ENCODE data around the gene NMS. TPM values are rescaled to one million over a fixed set of nuclear protein-coding genes. Genes with fewer than 3 reads are reported as not detected.

NMS gene
- total RNA-seq, 1 experiment from 2014 or later = not detected

DNA sequence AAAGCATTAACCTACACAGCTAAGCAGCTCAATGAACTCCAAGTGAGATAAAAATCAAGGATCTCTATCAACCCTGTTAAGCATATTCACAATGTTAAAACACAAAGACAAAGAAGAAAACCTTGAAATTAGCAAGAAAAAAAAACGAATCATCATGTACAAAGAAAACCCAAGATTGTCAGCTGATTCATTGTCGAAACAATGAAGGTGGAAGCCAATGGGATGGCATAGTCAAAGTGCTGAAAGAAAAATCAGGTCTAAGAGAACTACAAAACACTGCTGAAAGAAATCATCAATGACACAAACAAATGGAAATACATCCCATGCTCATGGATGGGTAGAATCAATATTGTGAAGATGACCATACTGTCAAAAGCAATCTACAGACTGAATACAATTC, 32.5 kb downstream of the NMS start:
- H3K4me3 ChIP-seq (ENCODE audit: low read length) = no peak overlapping the region
- H3K27ac ChIP-seq (ENCODE audit: low read length) = no peak overlapping the region
- no peaks in the 10 kb centered on the region for H3K9me3 ChIP-seq (ENCODE audit: low read length)
- H3K9me2 ChIP-seq (replicated peaks; ENCODE audit: insufficient read depth, low read length) = no peaks in the 10 kb centered on the region
- H3K4me2 ChIP-seq (ENCODE audit: low read depth, low read length, poor library complexity, severe bottlenecking) = no peak overlapping the region
- H3K9ac ChIP-seq (ENCODE audit: low read length) = no peak overlapping the region
- H3K36me3 ChIP-seq (ENCODE audit: insufficient read depth, low read length) = no peaks in the 10 kb centered on the region
- no peak for DNase-seq
- H3K79me2 ChIP-seq (ENCODE audit: low read length) = no peaks in the 10 kb centered on the region
- H3K4me1 ChIP-seq (ENCODE audit: low read length) = no peaks in the 10 kb centered on the region
- no peak overlapping the region for H2AFZ ChIP-seq (ENCODE audit: low read length)
- H3K27me3 ChIP-seq (ENCODE audit: low read length) = 0 out of 2 replicates have a peak, but pooled peaks cover 5% of the 10 kb centered on the region
- no peaks in the 10 kb centered on the region for H4K20me1 ChIP-seq (ENCODE audit: insufficient read depth, low read depth, low read length)

DNA sequence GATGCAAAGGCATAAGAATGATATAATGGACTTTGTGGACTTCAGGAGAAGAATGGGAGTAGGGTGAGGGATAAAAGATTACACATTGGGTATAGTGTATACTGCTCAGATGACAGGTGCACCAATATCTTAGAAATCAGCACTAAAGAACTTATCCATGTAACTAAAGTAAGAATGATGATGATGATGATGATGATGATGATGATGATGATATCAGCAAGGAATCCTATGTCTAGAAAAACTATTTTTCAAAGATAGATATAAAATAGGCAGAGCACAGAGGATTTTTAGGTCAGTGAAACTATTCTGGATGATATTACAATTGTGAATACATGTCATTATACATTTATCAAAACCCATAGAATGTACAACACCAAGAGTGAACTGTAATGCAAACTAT, 34.3 kb downstream of the NMS start:
- Histone ChIP-seq H3K27me3 (ENCODE audit: low read length) (0 out of 2 replicates have a peak, but pooled peaks cover 5% of the 10 kb centered on the region), H3K36me3 (ENCODE audit: insufficient read depth, low read length) (no peaks in the 10 kb centered on the region), H3K27ac (ENCODE audit: low read length) (no peak overlapping the region), H3K4me1 (ENCODE audit: low read length) (no peaks in the 10 kb centered on the region), H3K4me3 (ENCODE audit: low read length) (no peak overlapping the region), H3K9me2 (replicated peaks; ENCODE audit: insufficient read depth, low read length) (no peaks in the 10 kb centered on the region), H3K9ac (ENCODE audit: low read length) (no peak overlapping the region), H4K20me1 (ENCODE audit: insufficient read depth, low read depth, low read length) (no peaks in the 10 kb centered on the region), H2AFZ (ENCODE audit: low read length) (no peak overlapping the region), H3K79me2 (ENCODE audit: low read length) (no peaks in the 10 kb centered on the region), H3K4me2 (ENCODE audit: low read depth, low read length, poor library complexity, severe bottlenecking) (no peak overlapping the region), H3K9me3 (ENCODE audit: low read length) (no peaks in the 10 kb centered on the region)
- no peak for DNase-seq

DNA sequence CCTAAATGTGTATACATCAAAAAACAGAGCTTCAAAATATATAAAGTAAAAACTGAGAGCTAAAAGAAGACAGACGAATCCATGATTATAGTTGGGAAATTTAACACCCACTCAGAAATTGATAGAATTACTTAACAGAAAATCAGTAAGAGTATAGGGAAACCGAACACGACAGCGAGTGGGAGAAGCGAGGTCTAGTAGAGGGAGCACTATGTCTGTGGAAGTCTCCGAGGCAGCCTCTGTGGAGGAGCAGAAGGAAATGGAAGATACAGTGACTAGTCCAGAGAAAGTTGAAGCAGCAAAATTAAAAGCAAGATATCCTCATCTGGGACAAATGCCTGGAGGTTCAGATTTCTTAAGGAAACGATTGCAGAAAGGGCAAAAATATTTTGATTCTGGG, 38.8 kb downstream of the NMS start:
- Histone ChIP-seq H2AFZ (ENCODE audit: low read length) (no peak overlapping the region), H3K4me2 (ENCODE audit: low read depth, low read length, poor library complexity, severe bottlenecking) (no peak overlapping the region), H3K36me3 (ENCODE audit: insufficient read depth, low read length) (no peaks in the 10 kb centered on the region), H3K4me3 (ENCODE audit: low read length) (no peak overlapping the region), H3K27ac (ENCODE audit: low read length) (no peak overlapping the region), H3K9ac (ENCODE audit: low read length) (no peak overlapping the region), H3K27me3 (ENCODE audit: low read length) (no peaks in the 10 kb centered on the region), H3K9me3 (ENCODE audit: low read length) (no peaks in the 10 kb centered on the region), H3K4me1 (ENCODE audit: low read length) (peaks cover 8% of the 10 kb centered on the region), H3K9me2 (replicated peaks; ENCODE audit: insufficient read depth, low read length) (no peaks in the 10 kb centered on the region), H4K20me1 (ENCODE audit: insufficient read depth, low read depth, low read length) (no peaks in the 10 kb centered on the region), H3K79me2 (ENCODE audit: low read length) (no peaks in the 10 kb centered on the region)
- DNase-seq = no peak

DNA sequence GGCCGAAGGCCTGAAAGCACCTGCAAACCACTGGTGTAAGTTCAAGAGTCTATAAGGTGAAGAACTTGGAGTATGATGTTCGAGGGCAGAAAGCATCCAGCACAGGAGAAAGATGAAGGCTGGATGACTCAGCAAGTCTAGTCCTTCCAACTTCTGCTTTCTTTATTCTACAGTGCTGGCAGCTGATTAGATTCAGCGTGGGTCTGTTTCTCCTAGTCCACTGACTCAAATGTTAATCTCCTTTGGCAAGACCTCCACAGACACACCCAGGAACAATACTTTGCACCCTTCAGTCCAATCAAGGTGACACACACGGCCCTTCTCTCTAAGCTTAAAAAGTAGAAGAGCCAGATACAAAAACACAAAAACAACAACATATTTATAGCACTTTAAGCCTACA, 43.4 kb downstream of the NMS start:
- Histone ChIP-seq H3K9me2 (replicated peaks; ENCODE audit: insufficient read depth, low read length) (no peaks in the 10 kb centered on the region), H3K27ac (ENCODE audit: low read length) (no peak overlapping the region), H3K9me3 (ENCODE audit: low read length) (no peaks in the 10 kb centered on the region), H3K9ac (ENCODE audit: low read length) (no peak overlapping the region), H2AFZ (ENCODE audit: low read length) (peak overlapping the region; percentile 81), H3K27me3 (ENCODE audit: low read length) (no peaks in the 10 kb centered on the region), H3K4me2 (ENCODE audit: low read depth, low read length, poor library complexity, severe bottlenecking) (no peak overlapping the region), H3K36me3 (ENCODE audit: insufficient read depth, low read length) (no peaks in the 10 kb centered on the region), H3K4me1 (ENCODE audit: low read length) (peaks cover 8% of the 10 kb centered on the region), H4K20me1 (ENCODE audit: insufficient read depth, low read depth, low read length) (no peaks in the 10 kb centered on the region), H3K4me3 (ENCODE audit: low read length) (no peak overlapping the region), H3K79me2 (ENCODE audit: low read length) (no peaks in the 10 kb centered on the region)
- DNase-seq = peak; percentile 71

DNA sequence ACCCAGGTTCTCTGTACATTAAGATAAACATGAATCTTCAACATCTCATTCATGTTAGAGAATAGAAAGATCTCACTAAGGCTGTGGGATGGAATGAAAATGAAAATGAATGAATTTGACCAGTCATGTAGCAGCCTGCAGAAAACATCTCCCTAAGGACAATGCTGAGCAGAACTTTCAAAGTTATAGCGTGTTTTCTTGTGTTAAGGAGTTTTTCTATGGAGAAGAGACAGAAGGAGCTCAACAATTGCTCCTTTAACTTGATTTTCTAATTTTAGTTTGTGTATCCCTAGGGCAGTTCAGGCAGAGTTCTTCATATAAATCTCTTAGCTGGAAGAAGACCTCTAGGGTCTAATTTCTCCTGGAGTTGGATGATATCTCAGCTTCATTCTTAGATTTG, 47.3 kb downstream of the NMS start:
- no peak for DNase-seq
- peaks cover 8% of the 10 kb centered on the region for H3K4me1 ChIP-seq (ENCODE audit: low read length)
- H3K79me2 ChIP-seq (ENCODE audit: low read length) = no peaks in the 10 kb centered on the region
- H3K27ac ChIP-seq (ENCODE audit: low read length) = no peak overlapping the region
- no peaks in the 10 kb centered on the region for H3K27me3 ChIP-seq (ENCODE audit: low read length)
- no peak overlapping the region for H3K4me2 ChIP-seq (ENCODE audit: low read depth, low read length, poor library complexity, severe bottlenecking)
- no peaks in the 10 kb centered on the region for H3K9me2 ChIP-seq (replicated peaks; ENCODE audit: insufficient read depth, low read length)
- no peaks in the 10 kb centered on the region for H3K9me3 ChIP-seq (ENCODE audit: low read length)
- H3K9ac ChIP-seq (ENCODE audit: low read length) = no peak overlapping the region
- H4K20me1 ChIP-seq (ENCODE audit: insufficient read depth, low read depth, low read length) = no peaks in the 10 kb centered on the region
- H3K4me3 ChIP-seq (ENCODE audit: low read length) = no peak overlapping the region
- H2AFZ ChIP-seq (ENCODE audit: low read length) = no peak overlapping the region
- H3K36me3 ChIP-seq (ENCODE audit: insufficient read depth, low read length) = no peaks in the 10 kb centered on the region

GRCh38 chr2:100518801-100519200, 48.5 kb downstream of the NMS start:
- Histone ChIP-seq H3K4me2 (ENCODE audit: low read depth, low read length, poor library complexity, severe bottlenecking) (no peak overlapping the region), H3K9ac (ENCODE audit: low read length) (no peak overlapping the region), H3K27me3 (ENCODE audit: low read length) (no peaks in the 10 kb centered on the region), H4K20me1 (ENCODE audit: insufficient read depth, low read depth, low read length) (no peaks in the 10 kb centered on the region), H3K27ac (ENCODE audit: low read length) (no peak overlapping the region), H3K36me3 (ENCODE audit: insufficient read depth, low read length) (no peaks in the 10 kb centered on the region), H3K9me2 (replicated peaks; ENCODE audit: insufficient read depth, low read length) (no peaks in the 10 kb centered on the region), H2AFZ (ENCODE audit: low read length) (no peak overlapping the region), H3K79me2 (ENCODE audit: low read length) (no peaks in the 10 kb centered on the region), H3K4me1 (ENCODE audit: low read length) (peaks cover under 1% of the 10 kb centered on the region), H3K9me3 (ENCODE audit: low read length) (no peaks in the 10 kb centered on the region), H3K4me3 (ENCODE audit: low read length) (no peak overlapping the region)
- no peak for DNase-seq

DNA sequence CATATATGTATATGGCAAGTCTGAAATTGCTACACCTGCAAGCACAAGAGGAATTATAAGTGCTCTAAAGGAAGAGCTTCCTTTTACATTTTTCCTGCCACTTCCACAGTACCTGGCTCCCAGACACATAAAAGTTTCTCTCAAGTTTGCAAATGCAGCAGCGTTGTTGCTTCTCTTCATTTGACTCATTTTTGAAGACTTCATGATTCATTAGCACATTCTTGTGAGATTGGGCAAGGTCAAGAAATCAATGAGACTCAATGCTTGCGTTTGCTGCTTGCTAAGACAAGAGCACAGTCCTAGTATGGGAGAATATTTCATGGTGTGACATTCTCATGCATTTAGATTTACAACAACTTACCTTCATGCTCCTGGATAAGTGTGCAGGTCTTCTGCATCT, 49.9 kb downstream of the NMS start:
- Histone ChIP-seq H4K20me1 (ENCODE audit: insufficient read depth, low read depth, low read length) (no peaks in the 10 kb centered on the region), H3K9ac (ENCODE audit: low read length) (no peak overlapping the region), H3K4me2 (ENCODE audit: low read depth, low read length, poor library complexity, severe bottlenecking) (no peak overlapping the region), H3K36me3 (ENCODE audit: insufficient read depth, low read length) (no peaks in the 10 kb centered on the region), H3K79me2 (ENCODE audit: low read length) (no peaks in the 10 kb centered on the region), H3K9me2 (replicated peaks; ENCODE audit: insufficient read depth, low read length) (no peaks in the 10 kb centered on the region), H3K9me3 (ENCODE audit: low read length) (no peaks in the 10 kb centered on the region), H3K27me3 (ENCODE audit: low read length) (no peaks in the 10 kb centered on the region), H3K27ac (ENCODE audit: low read length) (no peak overlapping the region), H3K4me1 (ENCODE audit: low read length) (no peaks in the 10 kb centered on the region), H3K4me3 (ENCODE audit: low read length) (no peak overlapping the region), H2AFZ (ENCODE audit: low read length) (no peak overlapping the region)
- no peak for DNase-seq

- no peak overlapping the region for H2AFZ ChIP-seq (ENCODE audit: low read length)
- no peak overlapping the region for H3K4me3 ChIP-seq (ENCODE audit: low read length)
- H3K79me2 ChIP-seq (ENCODE audit: low read length) = no peaks in the 10 kb centered on the region
- H3K4me2 ChIP-seq (ENCODE audit: low read depth, low read length, poor library complexity, severe bottlenecking) = no peak overlapping the region
- no peak for DNase-seq
- H4K20me1 ChIP-seq (ENCODE audit: insufficient read depth, low read depth, low read length) = no peaks in the 10 kb centered on the region
- no peaks in the 10 kb centered on the region for H3K9me3 ChIP-seq (ENCODE audit: low read length)
- H3K9ac ChIP-seq (ENCODE audit: low read length) = no peak overlapping the region
- no peaks in the 10 kb centered on the region for H3K9me2 ChIP-seq (replicated peaks; ENCODE audit: insufficient read depth, low read length)
- H3K27ac ChIP-seq (ENCODE audit: low read length) = no peak overlapping the region
- H3K4me1 ChIP-seq (ENCODE audit: low read length) = no peaks in the 10 kb centered on the region
- H3K27me3 ChIP-seq (ENCODE audit: low read length) = no peaks in the 10 kb centered on the region
- H3K36me3 ChIP-seq (ENCODE audit: insufficient read depth, low read length) = no peaks in the 10 kb centered on the region
Measured at GRCh38 chr2:100522430-100522829, 52.1 kb downstream of the NMS start.

DNA sequence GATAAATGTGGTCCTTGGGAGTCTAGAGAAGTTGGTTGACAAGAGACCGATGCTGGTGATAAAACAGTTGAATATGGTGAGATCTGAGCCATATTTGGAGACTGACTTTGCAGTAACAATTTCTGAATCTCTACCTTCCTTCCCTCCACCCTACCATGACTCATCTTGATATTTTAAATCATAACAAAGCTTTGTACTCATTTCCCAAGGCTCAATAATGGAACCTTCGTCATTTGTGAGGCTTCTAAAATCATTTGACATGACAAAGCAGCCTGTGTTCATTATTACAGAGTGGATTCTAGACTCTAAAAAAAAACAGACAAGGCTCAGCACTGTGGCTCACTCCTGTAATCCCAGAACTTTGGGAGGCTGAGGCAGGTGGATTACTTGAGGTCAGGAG, 54.0 kb downstream of the NMS start:
- no peaks in the 10 kb centered on the region for H3K9me3 ChIP-seq (ENCODE audit: low read length)
- no peak for DNase-seq
- no peak overlapping the region for H2AFZ ChIP-seq (ENCODE audit: low read length)
- no peak overlapping the region for H3K4me2 ChIP-seq (ENCODE audit: low read depth, low read length, poor library complexity, severe bottlenecking)
- no peaks in the 10 kb centered on the region for H4K20me1 ChIP-seq (ENCODE audit: insufficient read depth, low read depth, low read length)
- no peaks in the 10 kb centered on the region for H3K36me3 ChIP-seq (ENCODE audit: insufficient read depth, low read length)
- no peaks in the 10 kb centered on the region for H3K27me3 ChIP-seq (ENCODE audit: low read length)
- no peak overlapping the region for H3K27ac ChIP-seq (ENCODE audit: low read length)
- H3K9ac ChIP-seq (ENCODE audit: low read length) = no peak overlapping the region
- no peaks in the 10 kb centered on the region for H3K79me2 ChIP-seq (ENCODE audit: low read length)
- H3K4me1 ChIP-seq (ENCODE audit: low read length) = no peaks in the 10 kb centered on the region
- H3K4me3 ChIP-seq (ENCODE audit: low read length) = no peak overlapping the region
- H3K9me2 ChIP-seq (replicated peaks; ENCODE audit: insufficient read depth, low read length) = no peaks in the 10 kb centered on the region

All from Karpas-422 (cell line).